ENCODE results near the gene BRSK2. TPM values are rescaled to one million over a fixed set of nuclear protein-coding genes. Genes with fewer than 3 reads are reported as not detected.
A peak's percentile ranks its signal among the peaks of the same experiment; 100 is the strongest.

The BRSK2 gene
- total RNA-seq, 1 donor from 2014 or later = 1.4 TPM

DNA sequence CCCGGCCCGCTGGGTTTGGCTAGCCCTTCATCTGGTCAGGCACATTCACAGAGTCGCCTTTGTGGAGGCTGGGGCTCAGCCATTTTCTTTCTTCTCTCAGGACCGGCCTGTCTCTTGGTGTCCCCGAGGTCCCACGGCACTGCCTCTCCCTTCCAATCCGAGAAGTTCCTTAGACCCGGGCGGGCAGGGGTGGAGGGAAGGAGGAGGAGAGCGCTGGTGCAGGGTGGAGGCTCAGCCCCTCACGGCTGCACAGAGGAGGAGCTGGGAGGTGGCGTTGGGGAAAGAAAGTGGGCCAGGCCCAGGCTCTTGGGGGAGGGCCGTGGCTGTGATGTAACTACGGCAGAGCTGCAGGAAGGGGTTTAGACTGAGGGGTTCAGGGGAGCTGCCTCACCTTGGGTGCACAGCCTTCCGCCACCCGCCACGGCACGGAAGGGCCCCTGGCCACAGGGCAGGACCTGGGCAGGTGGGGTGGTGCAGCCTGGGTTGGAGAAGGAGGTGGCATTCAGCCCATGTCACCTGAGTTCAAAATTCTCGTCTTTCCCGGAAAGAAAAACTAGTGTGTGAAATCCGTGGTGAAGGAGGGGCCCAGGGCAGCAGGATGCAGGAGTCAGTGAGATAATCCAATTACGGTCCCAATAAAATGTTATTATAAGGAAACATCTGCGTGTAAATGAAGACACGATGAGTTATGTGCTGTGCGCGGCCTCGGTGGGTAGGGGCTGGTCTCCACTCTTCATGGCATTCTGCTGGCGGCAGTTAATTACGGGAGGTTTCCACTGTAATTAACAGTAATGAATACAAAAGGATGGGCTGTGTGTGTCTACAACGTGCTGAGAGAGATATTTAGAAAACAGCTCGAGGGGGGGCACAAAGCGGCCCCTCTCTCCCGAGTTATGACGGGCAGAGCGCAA is 1.7 kb downstream of the BRSK2 start:
- DNase-seq (ENCODE audit: missing footprints) (no peak), ATAC-seq (no peak)
- intact Hi-C loops (cut with DNase I) = no loop called here

DNA sequence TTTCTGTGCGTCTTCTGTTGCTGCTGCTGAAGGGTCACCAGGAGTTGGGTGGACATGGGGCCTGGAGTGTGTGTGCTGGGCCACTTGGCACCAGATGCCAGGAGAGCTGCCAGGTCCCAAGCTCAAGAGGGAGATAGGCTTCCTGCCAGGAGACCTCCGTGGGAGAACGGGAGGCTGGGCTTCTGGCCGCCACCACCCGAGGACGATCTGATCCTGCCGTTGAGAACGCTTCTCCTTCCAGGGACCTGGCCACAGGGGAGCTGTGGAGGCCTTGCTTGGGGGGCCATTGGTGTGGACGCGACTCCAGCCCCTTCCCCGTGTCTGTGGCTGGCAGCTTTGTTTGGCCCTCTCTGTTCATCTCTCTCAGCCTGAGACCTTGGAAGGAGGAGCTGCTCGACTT is 2.4 kb downstream of the BRSK2 start:
- intact Hi-C loops (cut with DNase I) = no loop called here
- ATAC-seq (no peak), DNase-seq (ENCODE audit: missing footprints) (no peak)

DNA sequence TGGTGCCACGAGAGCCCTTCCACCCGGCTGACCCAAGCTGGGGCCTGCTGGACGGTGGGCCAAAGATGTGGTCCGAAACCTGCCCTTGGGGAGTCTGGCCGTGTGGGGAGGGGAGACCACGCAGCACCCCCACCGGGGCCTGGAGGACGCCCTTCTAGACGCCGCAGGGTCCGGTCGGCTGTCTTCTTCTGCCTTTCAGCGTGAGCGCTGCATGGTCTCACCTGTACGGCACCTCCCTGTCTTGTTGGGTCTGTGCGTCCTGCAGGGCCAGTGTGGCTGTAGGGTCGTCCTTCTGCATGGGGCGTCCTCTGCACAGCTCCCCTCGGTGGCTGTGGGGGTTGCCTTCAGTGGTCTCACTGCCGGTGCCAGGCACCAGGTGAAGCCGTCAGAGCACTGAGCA is 2.8 kb downstream of the BRSK2 start:
- intact Hi-C loops (cut with DNase I) = no loop called here
- no peak for DNase-seq (ENCODE audit: missing footprints)
- no peak for ATAC-seq

DNA sequence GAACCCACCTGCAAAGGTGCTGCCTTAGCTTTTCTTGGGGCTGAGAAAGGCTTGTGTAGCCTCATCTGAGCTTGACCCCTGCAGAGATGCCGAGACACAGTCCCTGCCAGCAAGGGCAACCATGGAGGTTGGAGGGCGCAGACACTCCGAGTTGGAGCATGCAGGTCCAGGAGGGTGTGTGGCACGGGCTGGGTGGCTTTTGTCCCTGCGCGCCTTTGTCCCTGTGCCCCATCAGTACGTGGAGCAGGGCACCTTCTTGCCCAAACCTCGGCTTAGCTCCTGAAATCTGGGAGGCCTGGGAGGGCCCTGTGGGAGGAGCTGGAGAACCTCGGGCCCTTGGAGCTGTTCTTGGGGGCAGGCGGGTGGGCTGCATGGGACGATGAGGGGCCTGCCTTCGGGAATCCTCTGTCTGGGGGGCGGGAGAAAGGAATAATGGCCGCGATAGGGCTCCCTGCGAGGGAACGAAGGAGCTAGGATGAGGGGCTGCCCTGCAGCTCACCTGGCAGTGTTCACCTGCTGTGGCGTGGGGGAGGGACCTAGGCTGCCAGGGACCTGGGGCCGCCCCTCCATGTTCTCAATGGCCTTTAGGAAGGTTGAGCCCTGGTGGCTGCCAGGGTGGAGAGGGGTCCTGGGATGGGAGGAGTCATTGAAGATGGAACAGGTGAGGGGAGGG is 3.4 kb downstream of the BRSK2 start:
- DNase-seq (ENCODE audit: missing footprints) (peak; percentile 61), ATAC-seq (no peak)
- intact Hi-C loops (cut with DNase I) = no loop called here

DNA sequence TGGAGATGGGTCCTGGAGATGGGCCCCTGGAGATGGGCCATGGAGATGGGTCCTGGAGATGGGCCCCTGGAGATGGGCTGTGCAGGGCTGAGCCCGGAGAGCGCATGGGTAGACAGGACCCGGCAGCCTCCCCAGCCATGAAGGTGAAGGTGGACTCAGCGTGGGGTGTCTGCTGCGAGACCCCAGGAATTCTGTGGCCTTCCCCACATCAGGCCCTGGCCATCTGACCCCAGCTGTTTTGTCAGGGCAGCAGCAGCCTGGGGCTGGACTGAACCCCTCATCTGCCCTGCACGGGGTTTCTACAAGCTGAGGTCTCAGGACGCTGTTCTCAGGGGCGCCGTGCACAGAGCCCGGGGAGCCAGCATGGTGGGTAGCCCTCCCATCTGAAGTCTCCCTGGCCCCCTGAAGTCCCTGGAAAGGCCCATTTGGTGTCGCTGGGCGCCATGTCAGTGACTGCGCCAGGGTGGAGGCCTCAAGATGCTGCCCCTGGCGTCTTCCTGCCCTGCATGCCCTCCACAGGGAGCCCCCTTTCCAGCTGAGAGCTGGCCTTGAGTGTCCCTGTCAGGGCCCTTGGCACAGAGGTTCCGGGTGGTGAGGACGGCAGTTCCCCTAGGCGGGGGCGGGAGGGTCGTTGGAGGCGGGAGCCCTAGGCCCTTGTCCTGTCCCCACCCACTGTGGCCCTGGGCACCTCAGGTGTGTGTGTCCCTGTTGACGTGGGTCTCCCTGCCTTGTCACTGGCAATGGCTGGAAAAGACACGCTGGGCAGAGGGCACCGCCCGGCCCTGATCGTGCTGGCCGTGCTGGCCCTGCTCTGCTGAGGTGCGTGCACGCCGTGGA is 5.4 kb downstream of the BRSK2 start:
- intact Hi-C loops (cut with DNase I) = no loop called here
- DNase-seq (ENCODE audit: missing footprints) (peak; percentile 57), ATAC-seq (no peak)

DNA sequence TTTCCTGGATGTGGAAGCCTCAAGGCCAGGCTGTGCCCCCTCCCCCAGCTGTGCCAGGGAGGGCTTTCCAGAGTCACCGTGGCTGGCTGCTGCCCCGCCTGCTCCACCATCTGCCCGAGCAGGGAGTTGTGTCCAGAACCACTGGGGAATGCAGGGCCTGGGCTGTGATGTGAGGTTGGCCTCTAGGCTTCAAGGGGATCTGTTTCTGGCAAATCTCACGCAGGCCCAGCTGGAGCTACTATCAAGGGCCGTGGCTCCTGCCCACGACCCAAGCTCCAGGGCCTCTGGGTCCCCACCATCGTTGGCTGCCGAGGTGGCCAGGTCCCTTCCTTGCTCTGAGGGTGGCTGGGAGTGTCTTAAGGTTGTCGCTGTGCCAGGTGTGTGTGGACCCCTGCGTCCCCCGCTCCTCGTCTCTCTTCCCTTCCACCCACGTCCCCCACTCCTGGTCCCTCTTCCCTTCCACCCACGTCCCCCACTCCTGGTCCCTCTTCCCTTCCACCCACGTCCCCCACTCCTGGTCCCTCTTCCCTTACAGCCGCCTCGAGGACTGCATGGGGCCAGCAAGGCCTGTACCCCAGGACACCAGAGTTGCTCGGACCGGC is 6.1 kb downstream of the BRSK2 start:
- no peak for DNase-seq (ENCODE audit: missing footprints)
- ATAC-seq = no peak
- intact Hi-C loops (cut with DNase I) = no loop called here

DNA sequence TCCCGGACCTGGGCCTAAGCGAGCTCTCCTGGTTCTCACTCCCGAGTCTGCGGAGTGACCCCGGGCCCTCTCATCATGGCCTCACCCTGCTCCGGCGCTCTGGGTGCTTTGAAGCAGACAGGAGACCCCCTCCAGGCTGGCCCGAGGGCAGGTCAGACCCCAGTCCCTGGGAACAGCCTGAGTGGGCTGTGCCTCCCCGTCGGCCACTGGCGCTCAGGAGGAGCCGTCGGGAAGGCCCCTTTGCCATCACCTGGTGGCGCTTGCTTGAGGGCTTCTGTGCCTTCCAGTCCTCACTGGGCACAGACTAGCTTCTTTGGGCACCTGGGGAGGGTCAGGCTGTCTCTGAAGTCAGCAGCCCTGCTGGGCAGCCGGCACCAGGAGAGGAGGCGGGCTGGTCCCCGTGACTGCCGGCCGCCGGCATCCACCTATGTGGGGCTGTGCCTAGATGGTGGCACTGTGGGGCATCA is 6.7 kb downstream of the BRSK2 start:
- intact Hi-C loops (cut with DNase I) = no loop called here
- no peak for ATAC-seq
- DNase-seq (ENCODE audit: missing footprints) = peak; percentile 55

DNA sequence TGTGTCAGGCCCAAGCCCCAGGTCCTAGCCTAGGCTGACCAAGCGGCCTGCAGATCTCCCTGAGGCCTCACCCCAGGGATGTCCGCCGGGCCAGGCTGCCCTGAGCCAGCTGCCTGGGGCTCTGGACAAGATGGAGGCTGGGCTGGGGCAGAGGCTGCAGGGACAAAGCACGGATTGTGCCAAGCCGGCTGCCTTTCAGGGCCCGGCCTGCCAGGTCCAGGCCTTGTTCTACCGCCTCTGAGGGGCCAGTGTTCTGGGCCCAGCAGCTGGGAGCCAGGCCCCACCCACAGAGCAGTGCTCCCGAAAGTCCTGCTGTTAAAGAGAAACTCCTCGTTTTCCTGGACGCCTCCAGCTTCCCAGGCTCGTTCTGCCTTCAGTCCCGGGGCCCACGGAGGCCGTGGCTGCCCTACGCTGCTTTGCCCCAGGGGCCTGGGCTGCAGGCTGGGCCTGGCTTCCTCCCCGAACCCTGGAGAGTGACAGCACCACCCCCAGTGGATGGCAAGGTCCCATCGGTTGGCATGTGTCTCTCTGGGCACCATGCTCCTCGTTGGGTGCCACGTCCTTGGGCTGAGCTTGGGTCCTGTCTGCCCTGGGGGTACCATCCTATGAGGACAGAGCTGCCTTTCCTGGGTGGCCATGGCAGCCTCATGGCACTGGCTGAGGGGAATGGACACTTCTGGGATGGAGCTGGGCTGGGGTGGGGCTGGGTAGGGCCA is 7.6 kb downstream of the BRSK2 start:
- ATAC-seq = no peak
- peak; percentile 70 for DNase-seq (ENCODE audit: missing footprints)
- intact Hi-C loops (cut with DNase I) = no loop called here

DNA sequence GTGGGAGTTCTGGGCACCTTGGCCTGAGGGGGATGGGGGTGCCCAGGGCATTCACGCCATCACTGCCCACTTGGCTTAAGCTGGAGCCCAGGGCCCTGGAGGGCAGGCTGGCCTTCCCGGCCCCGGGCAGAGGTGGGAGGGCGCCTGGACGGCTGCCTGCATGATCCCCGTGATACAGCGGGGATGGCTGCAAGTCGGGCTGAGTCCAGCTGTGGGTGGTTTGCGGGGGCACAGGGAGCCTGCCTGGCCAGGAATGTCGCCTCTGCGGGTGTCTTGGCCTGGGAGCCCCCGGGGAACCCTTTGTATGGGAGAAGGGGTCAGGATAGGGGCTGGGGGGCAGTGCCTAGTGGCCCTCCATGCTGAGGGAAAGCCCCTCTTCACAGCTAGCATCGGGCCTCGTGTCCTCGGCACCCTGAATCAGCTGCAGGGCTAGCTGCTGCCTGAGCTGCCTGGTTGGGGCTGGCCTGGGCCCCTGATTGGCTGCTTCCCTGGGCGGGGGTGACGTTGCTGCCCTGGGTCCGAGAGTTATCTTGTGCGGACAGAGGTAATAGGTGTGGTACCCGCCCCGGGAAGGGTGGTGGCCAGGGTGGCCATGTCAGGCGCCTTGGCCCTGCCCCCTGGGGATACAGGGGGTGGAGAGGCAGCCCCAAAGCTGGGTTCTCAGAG is 8.3 kb downstream of the BRSK2 start:
- intact Hi-C loops (cut with DNase I) = no loop called here
- ATAC-seq (no peak), DNase-seq (ENCODE audit: missing footprints) (peak; percentile 56)

DNA sequence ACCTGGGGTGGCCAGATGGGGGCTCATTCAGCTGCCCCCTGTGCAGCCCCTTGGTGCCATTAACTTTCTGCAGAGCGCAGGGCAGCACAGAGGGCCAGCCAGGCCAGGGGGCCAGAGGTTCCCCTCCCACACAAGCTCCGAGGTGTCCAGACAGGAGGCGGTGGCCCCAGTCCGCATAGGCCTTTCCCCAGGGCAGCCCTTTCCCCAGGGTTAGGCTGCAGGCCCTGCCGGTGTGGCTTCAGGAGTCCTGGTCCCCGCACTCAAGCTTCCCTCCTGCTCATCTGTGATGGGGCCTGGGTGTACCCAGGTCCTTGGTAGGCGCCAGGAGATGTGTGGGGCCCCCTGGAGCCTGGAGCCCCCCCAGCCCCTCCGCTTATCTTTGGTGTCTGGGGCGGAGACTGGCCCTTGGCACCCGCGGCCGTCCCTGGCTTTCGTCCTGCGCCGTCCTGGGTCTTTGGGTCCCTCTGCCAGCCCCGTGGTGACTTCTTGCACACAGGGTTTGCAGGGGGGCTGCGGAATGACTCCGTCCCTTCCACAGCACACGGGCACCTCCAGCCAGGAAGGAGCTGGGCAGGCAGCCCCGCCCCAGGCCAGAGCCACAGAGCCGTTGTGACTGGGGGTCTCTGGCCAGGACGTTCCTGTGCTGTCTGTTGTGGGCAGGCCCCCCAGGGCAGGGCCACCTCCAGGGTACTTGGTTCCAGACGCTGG is 8.9 kb downstream of the BRSK2 start:
- peak; percentile 47 for DNase-seq (ENCODE audit: missing footprints)
- ATAC-seq = no peak
- intact Hi-C loops (cut with DNase I) = no loop called here

DNA sequence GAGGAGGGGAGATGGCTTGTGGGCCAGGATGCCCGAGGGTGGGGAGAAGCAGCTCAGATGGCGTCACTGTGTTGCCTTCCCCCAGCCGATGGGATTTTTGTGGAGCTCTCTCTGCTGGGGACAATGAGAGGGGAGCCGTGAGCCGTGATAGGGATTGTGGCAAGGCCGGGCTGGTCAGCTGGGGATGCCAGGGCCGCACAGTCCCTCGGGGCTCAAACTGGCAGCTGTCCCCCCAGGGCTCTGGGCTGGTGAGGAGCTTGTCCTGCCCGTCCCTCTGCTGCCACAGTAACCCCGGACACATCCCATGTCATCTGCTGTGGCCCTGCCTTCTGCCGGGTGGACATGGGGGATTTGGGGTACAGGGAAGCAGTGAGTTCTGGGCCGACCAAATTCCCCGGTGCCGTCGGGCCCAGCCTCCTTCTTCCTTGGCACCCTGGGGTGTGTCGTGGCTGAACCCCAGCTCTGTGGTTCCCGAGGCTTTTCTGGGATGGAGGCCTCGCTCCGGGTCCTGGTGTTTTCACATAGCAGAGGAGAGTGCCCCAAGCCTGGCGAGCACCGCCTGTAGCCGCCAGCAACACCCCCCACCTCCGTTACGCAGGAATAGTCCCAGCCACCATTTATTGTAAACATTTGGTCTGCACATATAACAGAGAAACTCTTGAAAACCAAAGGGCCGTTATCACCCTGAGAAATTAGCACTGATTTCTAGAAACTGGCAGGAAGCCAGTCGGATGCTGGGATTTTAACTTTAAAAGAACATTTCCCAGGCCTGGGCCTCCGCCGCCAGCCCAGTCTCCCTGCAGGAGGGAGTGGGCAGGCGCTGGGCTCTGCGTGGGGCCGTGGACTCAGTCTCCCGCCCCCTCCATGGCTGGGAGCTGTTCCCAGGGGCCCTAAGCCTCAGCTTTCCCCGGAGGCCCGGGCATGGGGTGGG is 9.9 kb downstream of the BRSK2 start:
- peak; percentile 37 for DNase-seq (ENCODE audit: missing footprints)
- ATAC-seq = no peak
- intact Hi-C loops (cut with DNase I) = no loop called here

DNA sequence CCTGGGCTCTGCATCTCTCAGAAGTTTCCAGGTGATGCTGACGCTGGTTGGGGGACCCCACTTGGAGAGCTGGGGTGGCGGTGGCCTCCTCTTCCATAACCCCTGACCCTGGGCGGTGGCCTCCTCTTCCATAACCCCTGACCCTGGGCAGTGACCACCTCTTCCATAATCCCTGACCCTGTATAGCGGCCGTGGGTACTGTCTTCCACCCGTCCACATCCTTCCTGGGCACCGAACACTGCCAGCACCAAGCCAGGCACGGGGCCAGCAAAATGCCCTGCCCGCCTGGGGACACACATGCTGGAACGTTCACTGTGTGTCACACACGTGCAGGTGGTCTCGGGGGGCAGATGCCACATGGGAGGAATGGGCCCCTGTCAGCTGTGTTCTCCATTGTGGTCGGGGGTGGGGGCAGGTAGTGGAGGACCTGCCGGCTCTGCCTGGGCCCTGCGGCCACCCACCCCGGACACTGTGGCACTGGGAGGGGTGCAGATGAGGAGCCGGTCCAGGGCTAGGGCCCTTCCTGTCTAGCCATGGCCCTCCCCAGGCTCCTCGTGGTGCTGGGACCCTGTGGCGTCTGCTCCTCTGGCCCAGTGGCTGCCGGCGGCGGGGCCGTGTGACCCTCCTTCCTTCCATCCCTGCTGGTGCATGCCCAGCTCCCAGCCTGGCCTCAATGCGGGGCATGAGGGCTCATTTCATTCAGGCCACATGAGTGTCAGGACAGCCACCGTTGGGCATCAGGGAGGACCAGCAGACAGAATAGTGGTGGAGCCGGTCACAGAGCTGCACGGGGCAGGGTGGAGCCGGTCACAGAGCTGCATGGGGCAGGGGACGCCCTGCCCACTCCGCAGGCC is 10.8 kb downstream of the BRSK2 start:
- no peak for ATAC-seq
- intact Hi-C loops (cut with DNase I) = no loop called here
- peak; percentile 58 for DNase-seq (ENCODE audit: missing footprints)

DNA sequence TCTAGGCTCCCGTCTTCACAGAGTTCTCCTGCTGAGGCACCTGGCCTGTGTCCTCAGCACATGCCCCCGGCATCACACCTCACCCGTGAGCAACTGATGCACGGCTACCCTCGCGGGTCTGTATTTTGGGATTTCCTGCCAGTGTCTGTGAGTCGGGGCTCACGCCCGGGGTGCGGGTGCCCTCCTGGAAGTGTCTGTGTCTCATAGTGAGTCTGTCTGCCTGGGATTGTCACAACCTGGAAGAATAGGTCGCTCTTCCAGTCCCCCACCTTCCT is 11.4 kb downstream of the BRSK2 start:
- ATAC-seq (no peak), DNase-seq (ENCODE audit: missing footprints) (peak; percentile 56)
- intact Hi-C loops (cut with DNase I) = no loop called here

DNA sequence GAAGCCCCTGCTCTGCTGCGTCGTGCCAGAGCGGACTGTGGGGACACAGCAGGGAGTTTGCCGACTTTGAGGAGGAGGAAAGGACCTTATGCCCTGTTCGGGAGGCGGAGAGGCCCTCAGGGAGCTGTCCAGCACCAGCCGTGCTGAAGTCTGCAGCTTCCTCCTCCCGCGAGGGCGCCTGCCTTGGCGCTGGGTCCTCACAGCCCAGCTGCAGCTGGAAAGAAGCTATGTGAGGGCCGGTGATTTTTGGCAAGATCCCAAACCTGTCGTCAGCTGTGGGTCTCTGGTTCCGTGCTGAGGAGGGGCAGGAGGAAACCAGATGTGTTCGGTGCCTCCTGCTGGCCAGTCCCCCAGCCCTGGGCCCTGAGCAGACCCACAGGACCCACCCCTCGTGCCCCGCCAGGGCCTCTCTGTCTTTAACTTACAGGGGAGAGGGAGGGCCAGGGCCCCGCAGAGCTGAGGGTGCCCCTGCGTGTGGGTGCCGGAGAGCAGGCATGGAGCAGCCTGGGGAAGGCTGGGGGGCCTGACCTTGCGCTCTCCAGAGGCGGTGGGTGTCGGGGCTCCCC is 12.0 kb downstream of the BRSK2 start:
- ATAC-seq (no peak), DNase-seq (ENCODE audit: missing footprints) (peak; percentile 69)
- intact Hi-C loops (cut with DNase I) = no loop called here

DNA sequence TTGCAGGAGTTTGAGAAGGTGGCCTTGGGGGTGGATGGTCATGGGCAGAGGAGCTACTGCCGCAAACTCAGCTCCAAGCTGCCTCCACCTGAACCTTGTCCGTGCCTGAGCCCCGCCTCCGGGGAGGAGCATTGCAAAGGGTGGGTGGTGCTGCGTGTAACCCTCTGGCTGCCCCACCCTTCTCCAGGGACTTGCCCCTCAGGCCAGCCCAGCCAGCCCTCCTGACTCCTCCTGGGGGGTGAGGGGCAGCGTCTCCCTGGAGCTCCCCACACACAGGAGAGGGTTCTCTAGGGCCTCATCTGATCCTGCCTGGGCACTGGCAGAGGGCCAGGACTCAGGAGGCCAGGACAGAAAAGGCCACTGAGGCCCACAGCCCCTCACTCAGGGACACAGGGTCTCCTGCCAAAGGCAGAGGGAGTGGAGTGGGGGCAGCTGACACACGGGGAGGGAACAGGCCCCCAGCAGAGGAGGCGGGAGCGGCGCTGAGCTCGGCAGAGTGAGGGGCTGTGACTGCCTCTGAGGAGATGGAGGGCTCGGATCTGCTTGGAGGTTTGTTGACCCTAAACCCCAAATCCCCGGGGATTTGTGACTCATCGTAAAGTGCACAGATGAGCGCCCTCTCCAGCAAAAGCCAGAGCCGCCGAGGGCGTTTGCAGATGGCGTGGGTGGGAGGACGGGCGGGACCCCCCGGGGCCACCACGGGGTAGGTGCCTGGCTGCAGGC is 12.8 kb downstream of the BRSK2 start:
- no peak for ATAC-seq
- DNase-seq (ENCODE audit: missing footprints) = peak; percentile 30

More for the DNA sequence above, 12.8 kb downstream of the BRSK2 start:
- intact Hi-C loops (cut with DNase I) = no loop called here

Data from Right ventricle myocardium inferior (tissue), 1 donor.